ENCODE results near the gene MYO19. TPM values are rescaled to one million over a fixed set of nuclear protein-coding genes. Genes with fewer than 3 reads are reported as not detected.
A peak's percentile ranks its signal among the peaks of the same experiment; 100 is the strongest.

Gene MYO19
- total RNA-seq, 4 donors from 2014 or later, result 33.3 to 120 (median 69.8) TPM

DNA sequence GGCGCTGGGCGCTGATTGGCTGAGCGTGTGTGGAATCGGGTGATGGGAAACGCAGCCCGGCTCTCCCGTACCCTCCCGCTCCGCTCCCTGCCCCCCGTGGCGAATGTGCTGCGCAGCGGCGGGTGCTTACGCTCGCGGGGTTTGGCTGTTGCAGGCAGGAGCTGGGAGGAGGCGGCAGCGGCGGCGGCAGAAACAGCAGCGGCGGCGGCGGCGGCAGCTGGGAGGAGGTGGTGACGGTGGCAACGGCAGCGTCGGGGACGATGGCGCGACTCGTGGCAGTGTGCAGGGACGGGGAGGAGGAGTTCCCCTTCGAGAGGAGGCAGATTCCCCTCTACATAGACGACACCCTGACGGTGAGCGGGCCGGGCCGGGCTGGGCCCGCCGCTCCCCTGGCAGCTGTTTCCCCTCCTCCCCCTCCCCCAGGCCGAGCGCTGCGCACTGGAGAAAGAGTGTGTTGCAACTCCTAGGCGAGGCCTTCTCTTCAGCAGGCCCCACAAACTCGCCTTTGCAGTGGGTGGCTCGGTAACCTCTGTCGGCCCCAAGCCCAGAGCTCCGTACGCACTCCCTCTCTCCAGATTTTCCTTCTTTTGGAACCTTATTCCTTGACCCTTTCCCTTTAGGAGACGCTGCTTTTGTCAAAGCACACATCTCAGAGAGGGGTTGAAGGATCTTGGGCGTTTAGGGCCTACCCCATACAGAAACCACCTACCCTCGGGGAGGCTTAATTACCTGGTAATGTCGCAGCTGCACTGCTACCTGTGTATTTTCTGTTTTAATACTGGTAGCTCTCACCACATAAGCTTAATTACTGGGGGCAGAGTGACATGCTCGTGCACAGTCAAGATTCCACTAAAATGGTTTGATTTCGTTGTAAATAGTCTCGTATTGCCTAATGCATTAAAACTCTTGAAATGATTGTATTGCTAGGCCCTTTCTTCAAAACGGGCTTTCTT is 11.1 kb upstream of the MYO19 start:
- Histone ChIP-seq H3K27me3 (no peaks in the 10 kb centered on the region), H3K4me1 (peaks cover 0 to 60% (median 44%) of the 10 kb centered on the region in 4 donors), H3K27ac (peak overlapping the region; percentile 98 to 100 (median 99)), H3K36me3 (no peaks in the 10 kb centered on the region), H3K9me3 (no peaks in the 10 kb centered on the region), H3K4me3 (peak overlapping the region; percentile 93 to 98 (median 96))
- peak; percentile 90 to 94 for DNase-seq (ENCODE audit: low spot score in 2 of 2)
- WGBS, 2 donors, result 0 to 1% methylated on average over 49 to 52 of the region's 60 CpGs
- TF ChIP-seq POLR2A (IDR thresholded peaks at IDR 0.05), result peak; percentile 40 to 65
- TF ChIP-seq, protein P1, sequence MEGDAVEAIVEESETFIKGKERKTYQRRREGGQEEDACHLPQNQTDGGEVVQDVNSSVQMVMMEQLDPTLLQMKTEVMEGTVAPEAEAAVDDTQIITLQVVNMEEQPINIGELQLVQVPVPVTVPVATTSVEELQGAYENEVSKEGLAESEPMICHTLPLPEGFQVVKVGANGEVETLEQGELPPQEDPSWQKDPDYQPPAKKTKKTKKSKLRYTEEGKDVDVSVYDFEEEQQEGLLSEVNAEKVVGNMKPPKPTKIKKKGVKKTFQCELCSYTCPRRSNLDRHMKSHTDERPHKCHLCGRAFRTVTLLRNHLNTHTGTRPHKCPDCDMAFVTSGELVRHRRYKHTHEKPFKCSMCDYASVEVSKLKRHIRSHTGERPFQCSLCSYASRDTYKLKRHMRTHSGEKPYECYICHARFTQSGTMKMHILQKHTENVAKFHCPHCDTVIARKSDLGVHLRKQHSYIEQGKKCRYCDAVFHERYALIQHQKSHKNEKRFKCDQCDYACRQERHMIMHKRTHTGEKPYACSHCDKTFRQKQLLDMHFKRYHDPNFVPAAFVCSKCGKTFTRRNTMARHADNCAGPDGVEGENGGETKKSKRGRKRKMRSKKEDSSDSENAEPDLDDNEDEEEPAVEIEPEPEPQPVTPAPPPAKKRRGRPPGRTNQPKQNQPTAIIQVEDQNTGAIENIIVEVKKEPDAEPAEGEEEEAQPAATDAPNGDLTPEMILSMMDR (IDR thresholded peaks at IDR 0.05), result peak in 1 of 5 experiments; percentile 44
- peak; percentile 13 to 63 for TF ChIP-seq EP300 (IDR thresholded peaks at IDR 0.05)

DNA sequence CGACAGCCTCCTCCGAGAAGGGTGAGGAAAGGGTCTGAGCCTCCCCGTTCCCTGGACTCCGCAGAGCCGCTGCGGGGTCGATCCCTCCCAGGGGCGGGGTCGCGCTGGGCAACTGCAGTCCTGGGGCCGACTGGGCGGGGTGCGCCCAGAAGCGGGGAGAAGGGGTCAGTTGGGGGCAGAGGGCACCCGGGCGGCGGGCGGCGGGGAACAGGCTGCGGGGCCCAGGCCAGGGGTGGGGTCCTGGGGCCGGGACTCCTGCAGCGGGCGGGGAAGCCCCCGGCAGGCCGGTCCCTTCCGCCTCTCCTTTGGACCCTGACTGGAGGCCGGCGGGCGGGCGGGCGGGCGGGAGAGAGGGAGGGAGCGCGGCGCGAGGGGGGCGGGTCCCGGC is 10.4 kb upstream of the MYO19 start:
- TF ChIP-seq POLR2A (IDR thresholded peaks at IDR 0.05) (no peak), EP300 (IDR thresholded peaks at IDR 0.05) (peak in 1 of 2 donors; percentile 1)
- H3K4me1 ChIP-seq, result peaks cover 0 to 54% (median 41%) of the 10 kb centered on the region in 4 donors
- H3K27ac ChIP-seq, result peak overlapping the region; percentile 98 to 100 (median 99)
- H3K36me3 ChIP-seq, result no peaks in the 10 kb centered on the region
- 0% methylated on average over 10 of the region's 38 CpGs; no CpG with 5 or more reads in 1 of the 2 donors for WGBS, 2 donors
- H3K4me3 ChIP-seq, result peak overlapping the region; percentile 93 to 98 (median 96)
- DNase-seq (ENCODE audit: low spot score in 2 of 2), result no peak
- no peaks in the 10 kb centered on the region for H3K27me3 ChIP-seq
- H3K9me3 ChIP-seq, result no peaks in the 10 kb centered on the region

DNA sequence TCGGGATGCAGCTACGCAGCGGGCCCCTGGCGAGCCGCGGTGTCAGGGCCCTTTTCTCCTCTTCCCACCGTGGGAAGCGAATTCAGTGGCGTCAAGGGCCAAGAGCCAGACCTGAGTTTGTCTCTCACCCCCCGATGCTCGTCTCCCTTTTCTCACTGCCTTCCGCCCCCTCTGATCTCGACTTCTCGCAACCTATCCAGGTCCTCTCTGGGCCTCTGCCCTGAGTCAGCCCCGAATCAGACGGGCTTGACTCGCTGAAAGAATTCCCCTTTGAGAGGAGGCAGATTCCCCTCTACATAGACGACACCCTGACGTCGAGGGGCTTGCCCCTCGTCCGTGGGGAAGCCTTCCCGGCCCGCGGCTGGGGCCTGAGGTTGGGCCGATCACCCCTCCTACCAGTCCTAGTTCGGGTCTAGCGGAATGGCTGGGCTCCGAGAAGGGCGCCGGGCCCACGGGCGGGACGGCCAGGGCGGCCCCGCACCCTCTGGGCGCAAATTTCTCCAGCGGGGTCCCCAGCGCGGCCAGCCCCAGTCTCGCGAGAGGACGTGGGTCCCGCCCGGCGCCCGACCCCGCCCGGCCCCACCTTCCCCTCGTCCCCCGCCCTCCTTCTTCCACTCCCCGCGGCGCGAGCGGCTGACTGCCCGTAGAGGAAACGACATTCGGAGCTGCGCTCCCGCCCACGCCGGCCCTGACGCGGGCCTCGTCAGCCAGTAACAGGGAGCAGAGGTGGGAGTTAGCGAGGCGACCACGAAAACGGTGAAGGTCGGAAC is 9.8 kb upstream of the MYO19 start, which contains the start of gene GGNBP2:
Gene GGNBP2 (plus strand): TSS at position 613 of the 770 bp plus-strand sequence. CDS start 806 bp downstream, outside the sequence.
- Histone ChIP-seq H3K9me3 (no peaks in the 10 kb centered on the region), H3K4me3 (peak within 1 kb of the TSS; percentile 93 to 98 (median 96)), H3K36me3 (no peaks in the 10 kb centered on the region), H3K27ac (peak within 1 kb of the TSS; percentile 98 to 100 (median 99)), H3K27me3 (no peaks in the 10 kb centered on the region), H3K4me1 (peaks cover 0 to 48% (median 41%) of the 10 kb centered on the region in 4 donors)
- 0 to 1% methylated on average over 17 to 60 of the region's 71 CpGs for WGBS, 2 donors
- peak; percentile 71 to 88 for TF ChIP-seq POLR2A (IDR thresholded peaks at IDR 0.05)
- TF ChIP-seq, protein P1 (IDR thresholded peaks at IDR 0.05), result peak in 1 of 5 experiments; percentile 4
- peak in 1 of 2 donors; percentile 97 for TF ChIP-seq EP300 (IDR thresholded peaks at IDR 0.05)
- DNase-seq (ENCODE audit: low spot score in 2 of 2), result peak; percentile 82 to 83

DNA sequence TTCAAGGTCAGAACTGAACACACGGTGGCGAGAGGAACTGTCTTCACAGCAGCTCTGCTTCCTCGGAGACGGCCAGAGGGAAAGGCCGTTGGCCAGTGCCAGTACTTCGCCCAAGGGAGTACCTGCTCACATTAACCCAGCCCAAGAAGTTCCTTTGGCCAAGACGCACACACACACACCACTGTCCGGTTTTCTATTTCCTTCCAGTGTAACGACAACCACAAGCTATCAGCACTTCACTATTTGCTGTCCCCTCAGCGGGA is 9.3 kb upstream of the MYO19 start:
- Histone ChIP-seq H3K27me3 (no peaks in the 10 kb centered on the region), H3K36me3 (peaks cover 0 to under 1% (median 0%) of the 10 kb centered on the region in 3 donors), H3K4me3 (peak overlapping the region; percentile 93 to 98 (median 96)), H3K27ac (peak overlapping the region; percentile 98 to 100 (median 99)), H3K4me1 (peaks cover 0 to 43% (median 39%) of the 10 kb centered on the region in 4 donors), H3K9me3 (no peaks in the 10 kb centered on the region)
- TF ChIP-seq POLR2A (IDR thresholded peaks at IDR 0.05), result no peak
- TF ChIP-seq, protein P1 (IDR thresholded peaks at IDR 0.05), result peak in 1 of 5 experiments; percentile 28
- no peak for TF ChIP-seq EP300 (IDR thresholded peaks at IDR 0.05)
- WGBS, 2 donors, result 0 to 1% methylated on average over 10 of the region's 10 CpGs
- no peak for DNase-seq (ENCODE audit: low spot score in 2 of 2)

DNA sequence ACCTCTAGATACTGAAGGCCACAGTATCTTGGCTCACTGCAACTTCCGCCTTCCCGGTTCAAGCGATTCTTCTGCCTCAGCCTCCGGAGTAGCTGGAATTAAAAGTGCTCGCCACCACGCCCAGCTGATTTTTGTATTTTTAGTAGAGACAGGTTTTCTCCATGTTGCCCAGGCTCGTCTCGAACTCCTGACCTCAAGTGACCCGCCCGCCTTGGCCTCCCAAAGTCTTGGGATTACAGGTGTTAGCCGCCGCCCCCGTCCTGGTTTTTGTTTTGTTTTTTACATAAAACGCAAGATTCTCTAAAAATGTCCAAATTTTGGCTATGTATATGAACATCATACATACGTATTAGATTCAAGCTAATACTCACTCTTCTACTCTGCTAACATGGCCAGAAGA is 8.1 kb upstream of the MYO19 start:
- H3K36me3 ChIP-seq, result peaks cover 0 to 12% (median 0%) of the 10 kb centered on the region in 3 donors
- no peak for DNase-seq (ENCODE audit: low spot score in 2 of 2)
- no peaks in the 10 kb centered on the region for H3K9me3 ChIP-seq
- H3K27me3 ChIP-seq, result no peaks in the 10 kb centered on the region
- H3K4me3 ChIP-seq, result no peak overlapping the region
- H3K4me1 ChIP-seq, result peaks cover 0 to 31% (median 27%) of the 10 kb centered on the region in 4 donors
- WGBS, 2 donors, result 90 to 95% methylated on average over 15 of the region's 15 CpGs
- TF ChIP-seq, protein P1 (IDR thresholded peaks at IDR 0.05), result no peak
- TF ChIP-seq EP300 (IDR thresholded peaks at IDR 0.05), result no peak
- TF ChIP-seq POLR2A (IDR thresholded peaks at IDR 0.05), result no peak
- H3K27ac ChIP-seq, result no peak overlapping the region

Data from tibial nerve (tissue), 4 donors.